ENCODE data around the gene LRGUK. TPM values are rescaled to one million over a fixed set of nuclear protein-coding genes. Genes with fewer than 3 reads are reported as not detected.

Gene LRGUK
- total RNA-seq, 1 experiment from 2014 or later: 0.19 TPM

GRCh38 chr7:134184767-134185166 is 57.6 kb downstream of the LRGUK start:
- POLR2A ChIA-PET: interaction anchor here (0.9 kb wide), 1 partner anchor 14 kb away, joined by 4 read pairs; no protein-coding TSS in a partner anchor
- peak overlapping the region; percentile 27 for H3K27ac Mint-ChIP-seq (ENCODE audit: low read depth, unreplicated experiment)
- no peaks in the 10 kb centered on the region for H3K9me3 Mint-ChIP-seq (ENCODE audit: unreplicated experiment)
- intact Hi-C loops (cut with micrococcal nuclease): no loop called here
- H3K36me3 Mint-ChIP-seq (ENCODE audit: insufficient read depth, unreplicated experiment): peaks cover 6% of the 10 kb centered on the region
- BruUV-seq (replicated peaks): no TSS peak
- H3K27me3 Mint-ChIP-seq (ENCODE audit: insufficient read depth, unreplicated experiment): no peaks in the 10 kb centered on the region
- CTCF ChIA-PET: no interaction called here
- no peak overlapping the region for H3K4me3 Mint-ChIP-seq (ENCODE audit: unreplicated experiment)
- no peak for TF ChIP-seq CTCF (IDR thresholded peaks at IDR 0.05; ENCODE audit: unreplicated experiment)
- DNase-seq (ENCODE audit: unreplicated experiment): peak; percentile 38
- peaks cover 14% of the 10 kb centered on the region for H3K4me1 Mint-ChIP-seq (ENCODE audit: insufficient read depth, unreplicated experiment)

GRCh38 chr7:134186027-134186426 is 58.9 kb downstream of the LRGUK start:
- Mint-ChIP-seq H3K27me3 (ENCODE audit: insufficient read depth, unreplicated experiment) (no peaks in the 10 kb centered on the region), H3K4me1 (ENCODE audit: insufficient read depth, unreplicated experiment) (peaks cover 14% of the 10 kb centered on the region), H3K9me3 (ENCODE audit: unreplicated experiment) (no peaks in the 10 kb centered on the region), H3K36me3 (ENCODE audit: insufficient read depth, unreplicated experiment) (peaks cover 6% of the 10 kb centered on the region), H3K4me3 (ENCODE audit: unreplicated experiment) (no peak overlapping the region), H3K27ac (ENCODE audit: low read depth, unreplicated experiment) (no peak overlapping the region)
- no TSS peak for BruUV-seq (replicated peaks)
- ChIA-PET POLR2A (interaction anchor here (0.8 to 0.9 kb wide), 2 partner anchors 11 to 571 kb away, joined by 5 read pairs; no protein-coding TSS in a partner anchor), CTCF (no interaction called here)
- intact Hi-C loops (cut with micrococcal nuclease): no loop called here
- DNase-seq (ENCODE audit: unreplicated experiment): no peak
- no peak for TF ChIP-seq CTCF (IDR thresholded peaks at IDR 0.05; ENCODE audit: unreplicated experiment)

GRCh38 chr7:134186801-134187200 is 59.7 kb downstream of the LRGUK start:
- DNase-seq (ENCODE audit: unreplicated experiment): no peak
- H3K9me3 Mint-ChIP-seq (ENCODE audit: unreplicated experiment): no peaks in the 10 kb centered on the region
- H3K27me3 Mint-ChIP-seq (ENCODE audit: insufficient read depth, unreplicated experiment): no peaks in the 10 kb centered on the region
- no TSS peak for BruUV-seq (replicated peaks)
- ChIA-PET POLR2A (no interaction called here), CTCF (interaction anchor here (0.6 kb wide), 1 partner anchor 23 kb away, joined by 4 read pairs; no protein-coding TSS in a partner anchor)
- H3K4me3 Mint-ChIP-seq (ENCODE audit: unreplicated experiment): no peak overlapping the region
- intact Hi-C loops (cut with micrococcal nuclease): no loop called here
- no peak for TF ChIP-seq CTCF (IDR thresholded peaks at IDR 0.05; ENCODE audit: unreplicated experiment)
- H3K27ac Mint-ChIP-seq (ENCODE audit: low read depth, unreplicated experiment): no peak overlapping the region
- peaks cover 6% of the 10 kb centered on the region for H3K36me3 Mint-ChIP-seq (ENCODE audit: insufficient read depth, unreplicated experiment)
- peaks cover 14% of the 10 kb centered on the region for H3K4me1 Mint-ChIP-seq (ENCODE audit: insufficient read depth, unreplicated experiment)

GRCh38 chr7:134187893-134188292 is 60.8 kb downstream of the LRGUK start:
- no peaks in the 10 kb centered on the region for H3K27me3 Mint-ChIP-seq (ENCODE audit: insufficient read depth, unreplicated experiment)
- no peak overlapping the region for H3K4me3 Mint-ChIP-seq (ENCODE audit: unreplicated experiment)
- no peak for DNase-seq (ENCODE audit: unreplicated experiment)
- H3K4me1 Mint-ChIP-seq (ENCODE audit: insufficient read depth, unreplicated experiment): peaks cover 6% of the 10 kb centered on the region
- TF ChIP-seq CTCF (IDR thresholded peaks at IDR 0.05; ENCODE audit: unreplicated experiment): no peak
- H3K36me3 Mint-ChIP-seq (ENCODE audit: insufficient read depth, unreplicated experiment): peaks cover 6% of the 10 kb centered on the region
- H3K9me3 Mint-ChIP-seq (ENCODE audit: unreplicated experiment): no peaks in the 10 kb centered on the region
- CTCF ChIA-PET: no interaction called here
- intact Hi-C loops (cut with micrococcal nuclease): no loop called here
- no peak overlapping the region for H3K27ac Mint-ChIP-seq (ENCODE audit: low read depth, unreplicated experiment)
- BruUV-seq (replicated peaks): no TSS peak
- POLR2A ChIA-PET: interaction anchor here (0.8 to 1.1 kb wide), 2 partner anchors 10 to 14 kb away, joined by 3 read pairs; no protein-coding TSS in a partner anchor
